ENCODE results near the gene MMP23B.
"Not testable (repeated sequence)": the region's sequence is repeated elsewhere in the genome, so short reads cannot be mapped to it uniquely, and the experiment has no call there.

Gene MMP23B

GRCh38 chr1:1621173-1622009 lies 10.6 kb upstream of the MMP23B start:
- DNase-seq: no peak

DNA sequence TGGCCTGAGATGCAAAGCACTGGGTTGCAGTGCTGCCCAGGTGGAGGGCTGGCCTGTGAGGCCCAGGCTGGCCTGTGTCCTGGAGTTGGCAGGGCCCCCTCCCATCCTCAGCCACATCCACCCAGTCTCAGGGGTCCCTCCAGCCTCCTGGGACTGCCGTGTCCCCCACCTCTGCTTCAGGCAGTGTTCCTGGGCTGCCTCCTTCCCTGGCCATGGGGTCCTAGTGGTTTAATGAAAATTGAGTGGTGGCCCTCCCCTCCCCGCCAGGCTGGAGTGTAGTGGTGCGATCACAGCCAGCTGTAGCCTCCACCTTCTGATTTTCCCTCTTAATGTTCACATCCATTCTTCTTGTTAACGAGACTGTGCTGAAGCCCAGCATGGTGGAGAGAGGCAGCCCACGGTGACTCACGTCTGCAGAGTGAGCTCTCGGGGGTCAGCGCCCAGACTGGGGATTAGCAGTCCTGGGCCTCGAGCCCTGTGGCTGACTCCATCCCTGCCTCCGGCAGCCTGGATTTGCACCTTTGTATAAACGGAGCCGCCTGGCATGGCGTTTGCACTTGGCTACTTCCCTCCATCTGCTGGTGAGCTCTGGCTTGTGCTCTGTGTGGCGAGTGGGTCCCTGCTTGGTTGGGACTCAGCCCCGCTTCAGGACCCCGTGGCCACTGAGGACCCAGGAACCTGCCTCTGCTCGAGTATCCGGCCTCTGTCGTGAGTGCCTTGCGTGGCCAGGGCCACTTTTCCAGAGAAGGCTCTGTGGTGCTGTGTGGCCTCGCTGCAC lies 9.8 kb upstream of the MMP23B start:
- no peak for DNase-seq

- no peak for DNase-seq
Observed at GRCh38 chr1:1622788-1623094, 9.2 kb upstream of the MMP23B start.

DNA sequence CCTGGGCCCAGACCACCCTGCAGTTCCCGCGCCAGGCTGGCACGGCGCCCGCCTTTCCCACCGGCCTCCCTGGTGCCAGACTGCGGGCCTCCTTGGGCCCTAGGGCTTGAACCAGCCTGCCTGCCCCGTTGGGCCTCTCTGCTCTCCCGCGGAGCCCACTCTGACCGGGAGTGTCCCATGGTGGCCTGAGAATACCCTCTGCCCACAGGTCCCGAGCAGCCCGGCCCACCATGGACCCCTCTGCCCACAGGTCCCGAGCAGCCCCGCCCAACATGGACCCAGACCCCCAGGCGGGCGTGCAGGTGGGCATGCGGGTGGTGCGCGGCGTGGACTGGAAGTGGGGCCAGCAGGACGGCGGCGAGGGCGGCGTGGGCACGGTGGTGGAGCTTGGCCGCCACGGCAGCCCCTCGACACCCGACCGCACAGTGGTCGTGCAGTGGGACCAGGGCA lies 8.8 kb upstream of the MMP23B start:
- DNase-seq: no peak

GRCh38 chr1:1623631-1624442 lies 8.1 kb upstream of the MMP23B start:
- DNase-seq: no peak

DNA sequence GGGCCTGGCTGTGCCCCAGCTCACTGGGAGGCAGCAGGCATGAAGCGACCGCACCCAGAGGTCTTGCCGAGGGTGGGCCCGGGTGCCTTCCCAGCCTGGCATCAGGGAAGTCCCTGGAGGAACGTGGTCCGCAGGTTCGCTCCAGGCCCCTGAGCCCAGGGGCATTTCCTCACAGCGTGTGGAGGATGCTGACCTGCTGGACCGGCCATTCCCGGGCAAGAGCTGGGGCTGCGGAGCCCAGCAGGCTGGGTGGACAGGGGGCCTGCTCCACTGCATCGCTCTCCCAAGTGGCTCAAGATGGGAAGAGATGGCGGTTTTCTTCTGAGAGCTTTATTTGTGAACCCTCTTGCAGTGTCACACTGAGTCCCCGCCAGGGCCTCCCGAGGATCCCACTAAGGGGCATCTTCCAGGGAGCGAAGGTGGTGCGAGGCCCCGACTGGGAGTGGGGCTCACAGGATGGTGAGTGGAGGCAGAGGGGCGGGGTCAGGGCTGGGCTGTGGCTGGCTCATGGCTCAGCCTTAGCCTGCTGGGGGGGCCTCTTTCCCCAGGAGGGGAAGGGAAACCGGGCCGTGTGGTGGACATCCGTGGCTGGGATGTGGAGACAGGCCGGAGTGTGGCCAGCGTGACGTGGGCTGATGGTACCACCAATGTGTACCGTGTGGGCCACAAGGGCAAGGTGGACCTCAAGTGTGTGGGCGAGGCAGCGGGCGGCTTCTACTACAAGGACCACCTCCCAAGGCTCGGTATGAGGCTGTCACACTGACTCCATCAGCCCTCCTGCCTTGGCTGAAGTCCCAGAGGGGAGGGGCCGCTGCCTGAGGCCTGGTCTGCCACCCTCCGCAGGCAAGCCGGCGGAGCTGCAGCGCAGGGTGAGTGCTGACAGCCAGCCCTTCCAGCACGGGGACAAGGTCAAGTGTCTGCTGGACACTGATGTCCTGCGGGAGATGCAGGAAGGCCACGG lies 7.2 kb upstream of the MMP23B start:
- no peak for DNase-seq

- DNase-seq: no peak
Observed at GRCh38 chr1:1625404-1625775, 6.6 kb upstream of the MMP23B start.

GRCh38 chr1:1625824-1626206 lies 6.2 kb upstream of the MMP23B start:
- DNase-seq: no peak

GRCh38 chr1:1626207-1627141 lies 5.5 kb upstream of the MMP23B start:
- DNase-seq: no peak

DNA sequence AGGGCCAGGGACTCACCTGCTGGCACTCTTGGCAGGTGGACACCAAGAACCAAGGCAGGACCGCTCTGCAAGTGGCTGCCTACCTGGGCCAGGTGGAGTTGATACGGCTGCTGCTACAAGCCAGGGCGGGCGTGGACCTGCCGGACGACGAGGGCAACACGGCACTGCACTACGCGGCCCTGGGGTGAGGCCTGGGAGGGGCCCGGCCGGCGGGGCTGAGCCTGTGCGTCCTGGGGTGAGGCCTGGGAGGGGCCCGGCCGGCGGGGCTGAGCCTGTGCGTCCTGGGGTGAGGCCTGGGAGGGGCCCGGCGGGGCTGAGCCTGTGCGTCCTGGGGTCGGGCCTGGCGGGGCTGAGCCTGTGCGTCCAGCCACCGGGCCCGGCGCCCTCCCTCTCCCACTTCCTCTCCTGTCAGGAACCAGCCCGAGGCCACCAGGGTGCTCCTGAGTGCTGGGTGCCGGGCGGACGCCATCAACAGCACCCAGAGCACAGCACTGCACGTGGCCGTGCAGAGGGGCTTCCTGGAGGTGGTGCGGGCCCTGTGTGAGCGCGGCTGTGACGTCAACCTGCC lies 4.6 kb upstream of the MMP23B start:
- no peak for DNase-seq

GRCh38 chr1:1627829-1628753 lies 3.9 kb upstream of the MMP23B start:
- DNase-seq: no peak

- no peak for DNase-seq
Observed at GRCh38 chr1:1628754-1629429, 3.1 kb upstream of the MMP23B start.

- no peak for DNase-seq
Observed at GRCh38 chr1:1629430-1630190, 2.4 kb upstream of the MMP23B start.

- DNase-seq: no peak
Observed at GRCh38 chr1:1630191-1630964, 1.6 kb upstream of the MMP23B start.

GRCh38 chr1:1630965-1631781 lies 800 bp upstream of the MMP23B start:
- no peak for DNase-seq

DNA sequence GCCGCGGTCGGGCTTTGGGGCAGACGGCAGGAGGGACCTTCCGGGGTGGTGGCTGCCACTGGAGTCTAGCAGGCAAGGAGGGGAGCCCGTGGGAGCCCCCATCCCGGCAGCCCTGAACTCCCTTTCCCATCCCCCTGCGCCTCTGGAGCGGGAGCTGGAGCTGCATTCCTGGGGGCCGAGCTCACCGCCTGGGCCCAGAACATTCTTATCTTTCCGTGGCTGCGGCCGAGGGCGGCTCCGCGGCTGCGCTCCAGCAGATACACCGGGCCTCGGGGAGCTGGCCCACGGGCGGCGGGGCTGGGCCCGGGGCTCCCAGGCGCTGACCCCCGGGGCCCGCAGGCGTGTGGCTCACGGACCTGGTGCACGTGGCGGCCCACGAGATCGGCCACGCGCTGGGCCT lies 1.4 kb downstream of the MMP23B start:
- not testable (repeated sequence) for DNase-seq
